Left lobe of liver (tissue), 2 donors: ENCODE measurements around the gene RPS6KA5. TPM values are rescaled to one million over a fixed set of nuclear protein-coding genes. Genes with fewer than 3 reads are reported as not detected.
A peak's percentile ranks its signal among the peaks of the same experiment; 100 is the strongest.
"Not testable (repeated sequence)": the region's sequence is repeated elsewhere in the genome, so short reads cannot be mapped to it uniquely, and the experiment has no call there.

Source experiments
- ATAC-seq: fragments of 200-7000 bp; cut with Tn5 transposase; one replicate; pipeline ENCODE4 v1.9.1; 2020; ENCODE audit warnings: mild to moderate bottlenecking, moderate library complexity
- DNase-seq: peaks from one replicate; pipeline ENCODE4 v3.0.0-alpha.2; 2020; ENCODE audit warnings: low spot score
- total RNA-seq: library from RNA; stranded (reverse); gene quantifications from one replicate; pipeline ENCODE4 v1.2.1, GENCODE V29; 2021
- donor health status: DM: no; HTN: no; CAD: no; lungs with moderate emphysema.
- donor health status: DM: no; HTN: yes; CAD: no.

The RPS6KA5 gene
- total RNA-seq, 1 donor from 2014 or later, result 1.4 TPM

- no peak for DNase-seq
- no peak for ATAC-seq
Observed at GRCh38 chr14:91068642-91069041, 8.2 kb upstream of the RPS6KA5 start.

- ATAC-seq (no peak), DNase-seq (no peak)
Observed at GRCh38 chr14:91067186-91067585, 6.7 kb upstream of the RPS6KA5 start.

DNA sequence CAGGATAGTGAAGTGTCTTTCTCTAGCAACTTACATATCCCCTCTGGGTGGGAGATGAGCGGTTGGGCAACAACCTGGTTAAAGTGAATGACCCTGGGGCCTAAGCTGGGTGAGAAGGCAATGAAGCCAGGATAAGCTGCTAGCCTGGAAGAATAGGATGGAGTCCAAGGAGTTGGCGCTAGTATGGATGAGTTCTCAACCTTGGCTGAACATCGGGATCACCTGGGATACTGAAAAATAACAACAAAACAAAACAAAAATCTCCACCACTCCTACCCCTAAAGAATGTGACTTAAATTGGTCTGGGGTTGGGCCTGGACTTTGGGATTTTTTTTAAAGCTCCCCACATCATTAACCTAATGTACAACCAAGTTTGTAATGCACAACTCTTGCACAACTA lies 4.8 kb upstream of the RPS6KA5 start:
- ATAC-seq (no peak), DNase-seq (no peak)

DNA sequence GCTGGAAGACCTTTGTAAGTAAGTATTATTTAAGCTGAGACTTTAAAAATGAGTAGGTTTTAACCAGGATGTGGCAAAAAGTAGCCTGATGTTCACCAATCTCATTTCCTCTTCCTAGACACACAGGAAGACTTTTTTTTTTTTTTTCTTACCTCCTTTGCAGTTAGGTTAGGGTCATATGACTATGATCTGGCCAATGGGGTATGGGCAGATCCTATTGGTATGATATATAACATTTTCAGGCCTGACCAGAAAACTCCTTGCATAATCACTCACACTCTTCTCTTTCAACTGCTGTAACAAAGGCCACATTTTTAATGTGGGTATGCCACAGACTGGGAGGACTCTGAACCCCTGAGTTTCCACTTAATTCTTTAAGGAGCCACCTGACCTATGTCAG lies 2.7 kb upstream of the RPS6KA5 start:
- DNase-seq (no peak), ATAC-seq (no peak)

GRCh38 chr14:91062600-91062999 lies 2.2 kb upstream of the RPS6KA5 start:
- DNase-seq, result no peak
- no peak for ATAC-seq

DNA sequence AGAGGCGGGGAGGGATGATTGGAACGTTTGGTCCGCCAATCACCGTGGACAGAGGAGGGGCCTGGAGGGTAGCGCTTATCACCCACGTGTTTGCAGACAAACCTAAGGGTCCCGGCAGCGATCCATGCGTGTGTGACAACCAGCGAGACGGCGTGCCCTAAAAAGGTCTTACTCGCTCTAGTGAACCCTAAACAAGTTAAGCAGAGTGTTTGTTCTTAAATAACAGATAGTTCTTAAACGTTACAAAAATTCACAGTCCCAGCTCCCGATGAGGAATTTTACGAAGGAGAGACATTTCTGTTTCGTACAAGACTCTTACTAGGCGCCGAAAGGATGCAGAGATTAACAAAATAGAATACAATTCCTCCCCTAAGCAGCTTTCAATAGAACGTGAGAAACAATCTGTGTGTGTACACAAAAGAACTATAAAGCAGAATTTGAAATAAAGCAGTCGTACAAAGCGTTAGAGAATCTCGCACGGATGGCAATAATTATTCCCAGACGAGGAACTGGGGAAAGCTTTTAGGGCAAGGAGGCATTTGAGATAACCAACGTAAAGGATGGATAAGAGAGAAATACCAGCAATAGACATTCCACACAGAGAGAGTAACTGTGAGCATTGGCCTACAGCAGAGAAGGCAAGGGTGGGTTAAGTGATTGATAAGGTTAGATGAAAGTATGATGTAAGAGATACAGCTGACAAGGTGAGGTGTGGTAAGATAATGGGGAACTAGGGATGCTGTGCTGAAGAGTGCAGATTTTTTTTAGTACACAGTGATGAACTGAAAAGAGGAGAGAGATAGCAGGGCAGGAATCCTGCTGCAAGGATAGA lies 831 bp upstream of the RPS6KA5 start:
- ATAC-seq (no peak), DNase-seq (no peak)

DNA sequence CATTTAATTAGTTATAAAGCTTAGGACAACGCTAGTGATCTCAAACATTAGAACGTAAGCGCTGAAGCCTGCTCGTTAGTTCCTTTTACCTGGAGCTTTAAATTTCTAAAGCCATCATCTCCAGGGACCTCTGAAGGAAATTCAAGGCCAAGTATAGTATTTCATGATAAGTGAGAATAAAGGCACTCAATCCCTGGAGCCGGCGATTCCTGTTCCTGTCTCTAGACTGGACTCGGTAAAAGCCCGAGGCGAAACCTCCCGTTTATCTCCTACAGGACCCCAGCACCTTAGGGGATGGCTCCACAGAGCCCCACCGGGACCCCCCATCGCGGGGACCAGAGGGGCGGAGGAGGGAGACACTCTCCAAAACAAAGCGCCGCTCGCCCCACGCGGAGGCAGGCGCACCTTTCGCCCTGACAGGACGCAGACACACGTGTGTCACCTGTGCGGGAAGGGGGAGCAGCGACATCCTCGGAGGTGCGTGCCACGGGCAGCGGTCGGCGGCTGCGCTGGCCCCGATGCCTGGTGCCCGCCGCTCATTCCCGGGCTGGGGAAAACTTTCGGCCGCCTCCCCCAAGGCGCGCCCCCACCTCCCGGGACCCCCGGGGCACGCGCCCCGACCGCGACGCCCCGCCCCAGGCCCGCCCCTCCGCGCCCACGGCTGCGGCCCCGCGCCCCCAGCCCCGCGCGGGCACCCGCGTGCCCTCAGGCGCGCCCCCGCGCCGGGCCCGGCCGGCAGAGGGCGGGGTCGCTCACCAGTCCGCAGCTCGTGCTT lies 678 bp downstream of the RPS6KA5 start:
- peak; percentile 65 for DNase-seq
- ATAC-seq, result peak; percentile 66

- DNase-seq (no peak), ATAC-seq (no peak)
Observed at GRCh38 chr14:91058042-91058581, 2.3 kb downstream of the RPS6KA5 start.

DNA sequence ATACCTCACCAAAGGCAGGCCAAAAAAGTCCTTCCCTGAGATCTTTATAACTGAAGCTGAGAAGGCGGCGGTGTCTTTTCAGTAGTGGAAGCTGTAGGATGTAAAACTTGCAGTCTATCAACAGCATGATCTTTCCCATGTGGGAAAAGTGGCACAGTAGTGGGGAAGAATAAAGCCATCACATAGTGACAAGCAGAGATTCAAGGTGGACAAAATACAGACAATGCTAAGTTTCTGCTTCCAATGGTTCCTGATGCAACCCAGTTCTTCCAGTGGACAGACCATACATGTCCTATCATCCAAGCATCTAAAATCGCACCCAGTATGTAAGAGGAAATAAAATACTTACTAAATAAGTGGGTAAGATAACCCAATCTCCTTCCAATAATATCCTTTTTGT lies 4.1 kb downstream of the RPS6KA5 start:
- ATAC-seq, result no peak
- DNase-seq, result no peak

DNA sequence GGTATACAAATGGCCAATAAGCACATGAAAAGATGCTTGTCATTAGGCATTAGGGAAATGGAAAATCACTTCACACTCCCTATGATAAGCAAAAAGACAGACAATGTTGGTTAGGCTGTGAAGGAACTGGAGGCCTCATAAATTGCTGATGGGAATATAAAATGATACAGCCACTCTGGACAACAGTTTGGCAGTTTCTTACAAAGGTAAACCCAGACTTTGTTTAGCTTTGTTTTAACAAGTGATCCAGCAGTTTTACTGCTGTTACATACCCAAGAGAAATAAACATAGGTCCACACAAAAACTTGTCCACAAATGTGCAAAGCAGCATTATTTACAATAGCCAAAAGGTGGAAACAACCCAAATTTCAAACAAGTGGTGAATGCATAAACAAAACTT lies 5.4 kb downstream of the RPS6KA5 start:
- ATAC-seq, result no peak
- DNase-seq, result no peak

GRCh38 chr14:91048676-91049075 lies 11.8 kb downstream of the RPS6KA5 start:
- no peak for ATAC-seq
- no peak for DNase-seq

DNA sequence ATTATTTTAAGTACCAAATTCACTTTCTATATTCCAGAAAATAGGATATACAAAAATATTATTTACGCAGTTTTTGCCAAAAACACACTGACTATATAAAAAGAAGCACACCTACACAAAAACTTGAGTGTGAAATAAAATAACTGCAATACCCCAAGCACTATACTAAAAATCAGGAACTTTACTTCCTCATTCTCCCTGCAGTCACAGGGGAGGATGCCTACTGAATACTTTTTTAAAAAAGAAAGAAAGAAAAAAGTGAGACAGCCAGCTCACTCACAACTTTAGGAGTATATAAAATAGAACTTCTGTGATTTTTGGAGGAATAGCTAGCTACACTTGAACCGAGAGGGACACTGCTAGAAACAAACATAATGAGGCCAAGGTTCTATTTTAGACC lies 12.2 kb downstream of the RPS6KA5 start:
- no peak for ATAC-seq
- DNase-seq, result no peak

DNA sequence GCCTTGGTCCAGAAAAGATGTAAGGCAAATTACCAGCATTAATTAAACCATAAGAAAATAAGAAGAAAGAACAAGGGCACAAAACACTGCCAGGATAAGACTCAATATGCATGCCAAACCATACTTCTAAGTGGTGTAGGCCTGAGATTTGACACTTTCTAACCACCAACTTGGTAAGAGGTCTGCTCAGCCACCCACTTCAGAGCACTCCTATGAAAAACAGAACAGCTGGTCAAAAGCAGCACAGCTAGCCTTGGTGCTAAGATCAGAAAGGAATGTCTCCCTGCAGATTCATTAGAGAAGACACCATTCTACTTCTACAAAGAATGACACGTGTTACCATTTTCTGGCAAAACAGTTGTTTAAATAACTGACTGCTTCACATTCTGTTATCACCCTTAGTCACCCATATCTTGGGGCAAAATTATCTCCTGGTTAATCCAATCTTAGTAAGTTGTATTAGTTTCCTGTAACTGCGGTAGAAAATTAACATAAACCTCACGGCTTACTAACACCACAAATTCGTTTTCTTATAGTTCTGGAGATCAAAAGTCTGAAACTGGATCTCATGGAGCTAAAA lies 13.2 kb downstream of the RPS6KA5 start:
- DNase-seq (no peak), ATAC-seq (no peak)

GRCh38 chr14:91046488-91047072 lies 13.9 kb downstream of the RPS6KA5 start:
- ATAC-seq, result no peak
- no peak for DNase-seq

- DNase-seq, result no peak
- ATAC-seq, result no peak
Observed at GRCh38 chr14:91041450-91041849, 19.0 kb downstream of the RPS6KA5 start.

- DNase-seq (no peak), ATAC-seq (no peak)
Observed at GRCh38 chr14:91040545-91040944, 19.9 kb downstream of the RPS6KA5 start.

DNA sequence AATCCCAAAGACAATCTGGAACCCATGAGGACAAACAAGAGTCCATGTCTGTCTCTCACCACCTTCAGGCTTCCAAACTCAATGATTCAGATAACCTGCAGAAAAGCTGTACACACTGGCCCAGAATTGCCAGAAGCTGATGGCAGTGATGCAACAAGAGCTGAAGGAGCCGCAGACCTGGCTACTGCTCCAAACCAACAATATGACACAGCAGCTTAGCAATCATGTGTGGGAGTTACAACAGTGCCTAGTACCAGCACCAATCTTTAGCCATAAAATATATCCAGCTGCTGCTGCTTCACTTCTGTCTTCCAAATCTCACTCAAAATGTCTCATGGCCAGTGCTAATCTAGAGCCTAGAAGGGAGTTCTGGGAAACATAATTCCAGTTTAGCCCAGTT lies 22.0 kb downstream of the RPS6KA5 start:
- DNase-seq, result no peak
- peak; percentile 49 for ATAC-seq

DNA sequence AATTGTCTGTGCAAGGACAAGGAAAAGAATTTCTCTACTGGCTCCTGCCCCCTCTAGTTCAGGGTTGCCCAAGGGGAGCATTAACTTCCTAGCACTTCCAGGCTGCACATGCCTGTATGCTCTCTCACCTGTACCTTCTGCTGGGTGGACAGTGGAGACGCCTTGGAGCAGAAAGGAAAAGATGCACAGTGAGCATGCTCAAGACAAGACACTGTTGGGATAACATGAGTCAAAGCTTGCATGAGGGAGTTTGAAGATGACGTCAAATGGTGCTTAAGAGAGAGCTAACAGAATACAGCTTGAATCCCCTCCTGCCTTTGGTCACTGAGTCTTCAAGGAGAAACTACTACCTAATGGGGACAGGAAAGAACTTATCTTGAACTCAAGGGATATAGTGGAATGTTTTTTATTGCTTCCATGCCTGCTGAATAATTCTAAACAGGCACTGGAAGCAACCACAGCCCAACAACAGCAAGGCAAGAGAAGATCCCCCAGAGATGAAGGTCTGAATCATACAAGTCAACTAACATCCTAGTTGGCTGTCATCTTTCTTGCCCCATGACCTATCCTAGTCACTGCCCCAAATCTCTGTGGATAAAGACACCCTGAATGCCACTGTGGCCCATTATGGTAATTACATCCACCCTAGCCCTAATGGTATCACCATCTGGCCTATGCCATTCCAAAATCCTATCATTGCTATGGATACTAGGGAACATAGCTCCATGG lies 23.5 kb downstream of the RPS6KA5 start:
- DNase-seq, result no peak
- ATAC-seq, result no peak

DNA sequence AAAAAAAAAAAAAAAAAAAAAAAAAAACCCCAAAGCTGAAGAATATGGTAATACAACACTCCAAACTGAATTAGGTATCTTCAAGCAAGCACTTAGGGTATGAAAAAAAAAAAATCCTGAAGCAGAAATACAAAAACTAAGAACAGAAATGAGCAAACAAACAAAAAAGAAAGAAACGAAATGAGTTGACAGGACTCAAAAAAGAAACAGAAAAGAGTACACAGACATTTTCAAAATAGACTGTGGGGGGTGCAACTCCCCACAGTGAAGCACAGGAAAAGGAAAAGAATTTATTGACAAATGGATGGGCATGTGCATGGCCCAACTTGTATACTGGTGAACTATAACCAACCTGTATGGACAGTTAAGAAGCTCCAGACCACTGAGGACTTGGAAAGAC lies 24.6 kb downstream of the RPS6KA5 start:
- no peak for DNase-seq

DNA sequence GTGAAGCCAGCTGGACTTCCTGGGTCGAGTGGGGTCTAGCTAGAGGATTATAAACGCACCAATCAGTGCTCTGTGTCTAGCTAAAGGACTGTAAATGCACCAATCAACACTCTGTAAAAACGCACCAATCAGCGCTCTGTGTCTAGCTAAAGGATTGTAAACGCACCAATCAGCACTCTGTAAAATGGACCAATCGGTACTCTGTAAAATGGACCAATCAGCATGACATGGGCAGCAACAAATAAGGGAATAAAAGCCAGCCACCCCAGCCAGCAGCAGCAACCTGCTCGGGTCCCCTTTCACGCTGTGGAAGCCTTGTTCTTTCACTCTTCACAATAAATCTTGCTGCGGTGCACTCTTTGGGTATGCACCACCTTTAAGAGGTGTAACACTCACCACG lies 26.1 kb downstream of the RPS6KA5 start:
- ATAC-seq, DNase-seq: not testable (repeated sequence)

More for the DNA sequence above, 24.6 kb downstream of the RPS6KA5 start:
- ATAC-seq, result no peak

DNA sequence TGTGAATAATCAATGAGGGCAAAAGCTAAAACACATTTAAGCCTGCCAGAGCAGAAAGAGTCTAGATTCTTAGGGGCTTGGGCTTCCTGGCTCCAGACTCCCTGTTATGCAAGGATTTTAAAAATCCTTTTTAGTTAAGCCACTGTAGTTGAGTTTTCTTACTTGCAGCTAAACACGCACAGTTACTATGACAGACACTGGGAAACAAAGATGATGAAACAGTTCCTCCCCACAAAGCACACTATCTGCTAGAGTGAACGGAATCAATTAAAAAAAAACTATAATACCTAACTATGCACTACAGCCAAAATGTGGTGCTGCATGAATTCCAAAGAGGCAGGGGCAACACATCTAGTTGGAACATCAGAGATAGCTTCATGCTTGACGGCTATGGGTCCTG lies 28.2 kb downstream of the RPS6KA5 start:
- DNase-seq (no peak), ATAC-seq (no peak)
